GM12801 (cell line): ENCODE data around the gene SCIN.

Experiments
- TF ChIP-seq, protein P1 (sequence below): IDR thresholded peaks from one replicate; pipeline ENCODE4 v1.5.1; 2011; ENCODE audit warnings: control low read depth; ENCODE audit not compliant: insufficient read length; ENCODE audit errors: extremely low read depth

Gene SCIN

GRCh38 chr7:12655161-12655560 is 84.6 kb downstream of the SCIN start:
- TF ChIP-seq, protein P1, sequence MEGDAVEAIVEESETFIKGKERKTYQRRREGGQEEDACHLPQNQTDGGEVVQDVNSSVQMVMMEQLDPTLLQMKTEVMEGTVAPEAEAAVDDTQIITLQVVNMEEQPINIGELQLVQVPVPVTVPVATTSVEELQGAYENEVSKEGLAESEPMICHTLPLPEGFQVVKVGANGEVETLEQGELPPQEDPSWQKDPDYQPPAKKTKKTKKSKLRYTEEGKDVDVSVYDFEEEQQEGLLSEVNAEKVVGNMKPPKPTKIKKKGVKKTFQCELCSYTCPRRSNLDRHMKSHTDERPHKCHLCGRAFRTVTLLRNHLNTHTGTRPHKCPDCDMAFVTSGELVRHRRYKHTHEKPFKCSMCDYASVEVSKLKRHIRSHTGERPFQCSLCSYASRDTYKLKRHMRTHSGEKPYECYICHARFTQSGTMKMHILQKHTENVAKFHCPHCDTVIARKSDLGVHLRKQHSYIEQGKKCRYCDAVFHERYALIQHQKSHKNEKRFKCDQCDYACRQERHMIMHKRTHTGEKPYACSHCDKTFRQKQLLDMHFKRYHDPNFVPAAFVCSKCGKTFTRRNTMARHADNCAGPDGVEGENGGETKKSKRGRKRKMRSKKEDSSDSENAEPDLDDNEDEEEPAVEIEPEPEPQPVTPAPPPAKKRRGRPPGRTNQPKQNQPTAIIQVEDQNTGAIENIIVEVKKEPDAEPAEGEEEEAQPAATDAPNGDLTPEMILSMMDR, result no peak

DNA sequence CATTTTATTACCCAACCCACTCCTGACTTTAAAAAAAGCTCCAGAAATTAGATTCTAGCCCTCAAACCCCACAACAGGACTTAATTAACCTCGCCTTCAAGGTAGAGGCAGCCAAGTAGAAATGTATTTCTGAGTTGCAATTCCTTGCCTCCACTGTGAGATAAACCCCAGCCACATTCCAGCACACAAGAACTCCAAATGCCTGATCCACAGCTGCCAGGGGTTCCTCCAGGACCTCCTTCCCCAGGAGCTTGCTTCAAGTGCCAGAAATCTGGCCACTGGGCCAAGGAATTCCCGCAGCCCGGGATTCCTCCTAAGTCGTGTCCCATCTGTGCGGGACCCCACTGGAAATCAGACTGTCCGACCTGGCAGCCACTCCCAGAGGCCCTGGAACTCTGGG is 91.1 kb downstream of the SCIN start:
- TF ChIP-seq, protein P1, result no peak

DNA sequence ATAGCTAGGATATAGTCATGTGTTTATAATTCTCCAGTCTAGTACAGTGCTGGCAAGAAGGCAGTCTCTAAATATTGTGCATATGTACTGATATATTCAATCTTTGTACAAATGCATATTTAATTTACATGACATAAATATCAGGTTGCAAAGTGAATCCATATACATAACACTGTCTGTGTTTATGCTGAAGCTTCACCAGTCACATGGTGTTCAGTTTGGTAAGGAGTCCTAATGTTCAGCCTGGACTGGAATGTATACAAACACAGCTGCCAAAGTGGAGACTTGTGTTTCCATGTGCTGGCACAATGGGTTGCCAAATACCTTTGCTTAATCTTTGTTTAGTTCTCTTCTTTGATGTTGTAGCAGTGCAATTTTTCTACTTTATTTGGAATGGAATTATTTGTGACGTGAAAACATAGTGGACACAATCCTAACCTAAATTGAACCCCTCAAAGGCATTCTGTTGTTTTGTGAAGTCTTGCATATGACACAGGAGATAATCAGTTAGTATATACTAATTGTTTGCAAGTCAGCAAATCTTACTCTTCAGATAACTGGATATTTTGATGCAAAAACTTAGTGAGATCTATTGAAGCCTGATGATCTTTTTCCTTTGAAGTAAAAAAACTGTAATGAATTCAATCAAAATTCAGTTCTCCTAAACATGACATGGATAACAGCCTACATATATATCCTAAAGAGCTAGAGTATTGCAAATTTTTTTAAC is 99.6 kb downstream of the SCIN start:
- TF ChIP-seq, protein P1, result no peak

- TF ChIP-seq, protein P1, result no peak
Observed at GRCh38 chr7:12670743-12671520, 100.4 kb downstream of the SCIN start.

GRCh38 chr7:12674053-12674452 is 103.5 kb downstream of the SCIN start:
- TF ChIP-seq, protein P1, result no peak

DNA sequence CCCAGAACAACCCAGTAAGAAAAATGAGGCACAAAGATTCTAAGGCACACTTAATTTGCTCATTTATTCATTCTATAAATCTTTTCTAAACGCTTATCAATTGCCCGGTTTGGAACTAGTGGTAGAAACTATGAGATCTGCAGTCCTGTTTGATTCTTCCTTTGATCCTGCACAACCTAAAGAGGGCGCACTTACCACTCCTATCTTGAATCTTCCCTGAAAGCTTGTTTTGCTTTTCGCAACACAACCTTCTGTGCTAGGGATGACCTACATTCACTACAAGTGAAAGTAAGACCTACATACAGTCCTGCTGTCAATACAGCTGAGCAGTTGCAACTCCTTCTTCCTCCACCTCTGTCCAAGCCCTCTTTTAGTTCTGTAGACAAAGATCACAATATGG is 104.3 kb downstream of the SCIN start:
- TF ChIP-seq, protein P1, result no peak

DNA sequence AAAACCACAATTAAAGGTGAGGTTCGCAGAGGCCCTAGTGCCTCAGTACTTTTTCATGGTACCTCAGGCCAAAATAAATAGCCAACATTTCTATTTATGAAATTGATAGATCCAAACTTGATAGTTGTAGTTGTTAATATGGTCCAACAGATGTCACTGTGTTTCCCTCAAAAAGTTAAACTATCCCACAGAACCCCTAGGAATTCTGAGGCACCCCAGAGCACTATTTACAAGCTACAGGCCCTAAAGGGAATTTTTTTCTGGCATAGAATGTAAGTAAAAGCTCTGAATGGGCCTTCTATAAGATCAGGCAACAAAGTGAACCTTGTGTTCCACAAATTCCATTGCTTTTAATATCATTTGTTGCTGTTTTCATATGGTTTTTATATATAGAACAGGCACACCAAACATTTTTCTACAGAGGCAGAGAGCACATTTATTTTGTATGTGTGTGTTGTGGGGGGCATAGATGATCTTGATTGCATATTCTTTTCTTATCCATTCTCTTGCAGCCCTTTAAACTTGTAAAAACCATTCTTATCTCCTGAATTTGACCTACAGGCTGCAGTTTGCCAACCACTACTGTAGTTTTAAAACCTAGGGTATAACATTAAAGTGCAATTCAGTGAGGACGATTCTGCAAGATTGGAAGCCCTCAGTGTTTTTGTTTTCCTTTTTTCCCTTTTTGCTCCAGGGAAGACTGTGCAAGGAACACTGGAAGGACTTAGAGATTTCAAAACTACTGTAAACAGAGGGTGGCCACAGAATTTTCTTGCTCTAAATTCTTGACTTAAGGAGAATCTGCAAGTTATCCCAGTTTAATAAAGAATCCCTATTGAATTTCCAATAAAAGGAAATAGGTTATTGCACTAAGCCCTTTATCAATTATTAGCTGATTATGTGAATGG is 113.4 kb downstream of the SCIN start:
- TF ChIP-seq, protein P1, result no peak
